Stimulated activated naive CD8-positive, alpha-beta T cell treated with anti-CD3 and anti-CD28 coated beads, Interleukin-15, amount 100 ng/mL, for 72 hours (primary cell): ENCODE data around the gene MYLK4.

Experiments used
- ATAC-seq: fragments of 150-1000 bp; cut with Tn5 transposase; 2 replicates; pipeline ENCODE4 v1.10.0; 2021; ENCODE audit warnings: mild to moderate bottlenecking, moderate library complexity
- DNase-seq, 2 donors: peaks; one replicate each; pipeline ENCODE4 v3.0.0; 2021 to 2022
- H3K27ac Mint-ChIP-seq, 2 donors: one replicate each; pipeline ENCODE4 v1.8.0; 2022; ENCODE audit warnings: mild to moderate bottlenecking in 2 of 2, mixed read lengths in 2 of 2, moderate library complexity in 2 of 2
- H3K27me3 Mint-ChIP-seq: one replicate; pipeline ENCODE4 v1.8.0; 2022; ENCODE audit warnings: mixed read lengths
- H3K4me1 Mint-ChIP-seq: one replicate; pipeline ENCODE4 v1.8.0; 2022; ENCODE audit warnings: mild to moderate bottlenecking, mixed read lengths
- H3K4me3 Mint-ChIP-seq, 2 donors: one replicate each; pipeline ENCODE4 v1.8.0; 2022; ENCODE audit warnings: mild to moderate bottlenecking in 2 of 2, mixed read lengths in 2 of 2, moderate library complexity in 1 of 2
- H3K9me3 Mint-ChIP-seq, 2 donors: one replicate each; pipeline ENCODE4 v1.8.0; 2022; ENCODE audit warnings: mixed read lengths in 2 of 2

MYLK4 gene

DNA sequence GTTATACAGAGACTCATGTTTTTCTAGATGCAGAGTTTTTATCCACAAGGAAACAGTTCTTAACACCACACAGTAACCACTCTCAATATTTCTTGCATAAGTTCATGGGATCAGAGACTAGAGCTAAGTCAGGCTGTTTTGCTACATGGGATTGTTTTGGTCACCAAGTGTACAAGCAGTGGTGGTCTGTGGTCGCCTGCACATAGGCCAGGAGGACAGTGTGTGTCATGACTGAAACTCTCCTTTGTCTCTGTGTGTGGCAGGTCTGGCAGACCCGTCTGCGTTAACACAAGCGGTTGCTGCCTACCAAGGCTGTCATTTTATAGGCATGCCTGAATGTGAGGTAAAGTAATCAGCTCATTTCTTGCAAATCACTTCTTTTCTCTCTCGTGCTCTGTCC lies 33.3 kb upstream of the MYLK4 start:
- Mint-ChIP-seq H3K4me1 (peaks cover 28% of the 10 kb centered on the region), H3K4me3 (no peak overlapping the region), H3K9me3 (no peaks in the 10 kb centered on the region), H3K27me3 (no peaks in the 10 kb centered on the region), H3K27ac (no peak overlapping the region)
- ATAC-seq (no peak), DNase-seq (no peak)

- peak; percentile 37 for ATAC-seq
- H3K27ac Mint-ChIP-seq, result no peak overlapping the region
- no peaks in the 10 kb centered on the region for H3K9me3 Mint-ChIP-seq
Measured at GRCh38 chr6:2783188-2783963, 32.7 kb upstream of the MYLK4 start.

DNA sequence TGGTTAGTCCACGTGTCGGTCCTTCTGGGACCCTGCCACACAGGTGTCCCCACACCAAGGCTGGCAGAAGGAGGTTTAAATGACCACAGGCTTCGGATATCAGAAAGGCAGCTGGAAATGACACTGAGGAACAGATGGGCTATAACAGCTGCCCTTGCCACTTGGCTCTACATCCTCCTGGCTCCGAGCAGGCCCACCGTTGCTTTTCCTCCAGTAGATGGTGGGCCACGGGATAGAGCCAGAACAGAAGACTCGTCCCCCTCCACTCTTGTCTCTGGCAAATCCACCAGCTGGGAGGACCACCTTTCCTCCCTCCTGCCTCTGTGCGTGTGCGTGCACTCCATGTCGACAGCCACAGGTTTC lies 32.1 kb upstream of the MYLK4 start:
- Mint-ChIP-seq H3K4me1 (peaks cover 29% of the 10 kb centered on the region), H3K4me3 (no peak overlapping the region), H3K9me3 (no peaks in the 10 kb centered on the region), H3K27ac (no peak overlapping the region), H3K27me3 (no peaks in the 10 kb centered on the region)
- no peak for ATAC-seq
- no peak for DNase-seq

More at GRCh38 chr6:2783188-2783963, 32.7 kb upstream of the MYLK4 start:
- DNase-seq, result no peak
- Mint-ChIP-seq H3K4me3 (no peak overlapping the region), H3K27me3 (no peaks in the 10 kb centered on the region), H3K4me1 (peaks cover 27% of the 10 kb centered on the region)

- Mint-ChIP-seq H3K27me3 (no peaks in the 10 kb centered on the region), H3K9me3 (no peaks in the 10 kb centered on the region), H3K27ac (no peak overlapping the region), H3K4me1 (peaks cover 33% of the 10 kb centered on the region), H3K4me3 (no peak overlapping the region)
- DNase-seq, result no peak
- ATAC-seq, result no peak
Measured at GRCh38 chr6:2782356-2782708, 31.6 kb upstream of the MYLK4 start.

GRCh38 chr6:2781685-2782355 lies 31.1 kb upstream of the MYLK4 start:
- ATAC-seq, result no peak
- H3K4me1 Mint-ChIP-seq, result peaks cover 33% of the 10 kb centered on the region

GRCh38 chr6:2780102-2780737 lies 29.5 kb upstream of the MYLK4 start:
- ATAC-seq, result no peak
- Mint-ChIP-seq H3K4me3 (no peak overlapping the region), H3K4me1 (peaks cover 36% of the 10 kb centered on the region), H3K27ac (no peak overlapping the region), H3K9me3 (no peaks in the 10 kb centered on the region), H3K27me3 (no peaks in the 10 kb centered on the region)
- no peak for DNase-seq

More at GRCh38 chr6:2781685-2782355, 31.1 kb upstream of the MYLK4 start:
- DNase-seq, result no peak
- H3K27ac Mint-ChIP-seq, result no peak overlapping the region
- H3K4me3 Mint-ChIP-seq, result no peak overlapping the region
- no peaks in the 10 kb centered on the region for H3K9me3 Mint-ChIP-seq
- H3K27me3 Mint-ChIP-seq, result no peaks in the 10 kb centered on the region

DNA sequence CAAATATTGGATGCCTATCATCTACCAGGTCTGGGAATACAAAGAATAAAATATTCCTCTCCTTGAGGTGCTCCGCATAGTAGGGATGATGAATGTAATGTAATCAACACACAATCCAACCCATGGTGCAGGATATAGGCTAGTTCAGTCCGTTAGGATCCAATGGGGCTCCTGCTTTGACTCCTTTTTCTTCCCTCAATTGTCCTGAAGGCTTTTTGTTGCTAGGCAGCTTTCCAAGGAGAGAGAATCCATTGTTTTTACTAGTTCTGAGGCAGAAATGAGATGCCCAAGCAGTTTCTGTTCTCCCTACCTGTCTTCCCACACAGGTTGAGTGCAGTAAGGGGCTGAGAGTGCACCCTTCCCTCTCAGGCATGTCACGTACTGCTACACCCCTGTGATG lies 26.5 kb upstream of the MYLK4 start:
- ATAC-seq (no peak), DNase-seq (no peak)
- Mint-ChIP-seq H3K9me3 (no peaks in the 10 kb centered on the region), H3K27ac (no peak overlapping the region), H3K4me1 (peaks cover 44% of the 10 kb centered on the region), H3K4me3 (no peak overlapping the region), H3K27me3 (no peaks in the 10 kb centered on the region)

DNA sequence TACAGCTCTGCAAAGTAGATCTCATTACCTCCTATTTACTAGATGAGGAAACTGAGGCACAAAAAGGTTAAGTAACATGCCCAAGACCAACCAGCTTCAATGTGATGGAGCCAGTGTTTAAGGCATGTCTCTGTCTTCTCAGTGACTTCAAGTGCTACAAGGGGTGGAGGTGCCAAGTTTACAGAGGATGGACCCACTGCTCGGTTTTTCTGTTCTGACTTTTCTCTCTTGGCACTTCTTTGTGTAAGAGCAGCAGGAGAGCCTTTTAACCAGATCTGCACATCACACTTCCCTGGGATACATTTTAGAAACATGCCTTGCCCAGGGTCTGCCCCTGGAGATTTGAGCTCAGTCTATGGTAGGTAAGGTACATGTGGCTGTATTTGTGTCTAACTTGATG lies 24.3 kb upstream of the MYLK4 start:
- no peaks in the 10 kb centered on the region for H3K9me3 Mint-ChIP-seq
- H3K27me3 Mint-ChIP-seq, result no peaks in the 10 kb centered on the region
- H3K4me1 Mint-ChIP-seq, result peaks cover 57% of the 10 kb centered on the region
- H3K27ac Mint-ChIP-seq, result peak overlapping the region in 1 of 2 donors; percentile 20
- ATAC-seq (no peak), DNase-seq (no peak)
- H3K4me3 Mint-ChIP-seq, result no peak overlapping the region

- H3K27me3 Mint-ChIP-seq, result no peaks in the 10 kb centered on the region
- no peak for ATAC-seq
- DNase-seq, result no peak
- H3K27ac Mint-ChIP-seq, result no peak overlapping the region
- peaks cover 67% of the 10 kb centered on the region for H3K4me1 Mint-ChIP-seq
- no peaks in the 10 kb centered on the region for H3K9me3 Mint-ChIP-seq
- H3K4me3 Mint-ChIP-seq, result no peak overlapping the region
Measured at GRCh38 chr6:2773449-2773848, 22.7 kb upstream of the MYLK4 start.

- Mint-ChIP-seq H3K27ac (no peak overlapping the region), H3K9me3 (no peaks in the 10 kb centered on the region), H3K27me3 (no peaks in the 10 kb centered on the region), H3K4me3 (no peak overlapping the region), H3K4me1 (peaks cover 71% of the 10 kb centered on the region)
- DNase-seq, result no peak
- no peak for ATAC-seq
Measured at GRCh38 chr6:2772840-2773239, 22.1 kb upstream of the MYLK4 start.

DNA sequence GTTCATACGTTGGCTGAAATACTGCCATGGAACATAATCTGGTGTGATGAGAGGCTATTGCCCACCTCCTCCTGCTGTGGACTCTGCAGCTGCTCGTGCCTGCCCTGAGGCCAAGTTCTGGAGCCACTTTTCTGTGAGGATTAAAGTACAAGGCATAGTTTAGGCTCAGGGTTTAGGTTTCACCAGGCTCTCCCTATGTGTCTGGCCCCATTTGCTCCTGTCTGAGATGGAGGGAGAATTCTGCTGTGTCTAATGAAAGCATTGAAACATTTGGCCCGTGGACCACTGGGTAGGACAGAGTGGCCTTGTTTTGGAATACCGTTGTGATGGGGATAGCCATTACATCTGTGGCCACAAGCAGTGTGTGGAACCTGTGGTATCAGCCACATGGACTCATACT lies 20.4 kb upstream of the MYLK4 start:
- no peaks in the 10 kb centered on the region for H3K27me3 Mint-ChIP-seq
- peak; percentile 52 for ATAC-seq
- no peak overlapping the region for H3K4me3 Mint-ChIP-seq
- peaks cover 77% of the 10 kb centered on the region for H3K4me1 Mint-ChIP-seq
- H3K9me3 Mint-ChIP-seq, result no peaks in the 10 kb centered on the region
- no peak for DNase-seq
- H3K27ac Mint-ChIP-seq, result no peak overlapping the region

GRCh38 chr6:2770171-2770570 lies 19.4 kb upstream of the MYLK4 start:
- DNase-seq, result no peak

DNA sequence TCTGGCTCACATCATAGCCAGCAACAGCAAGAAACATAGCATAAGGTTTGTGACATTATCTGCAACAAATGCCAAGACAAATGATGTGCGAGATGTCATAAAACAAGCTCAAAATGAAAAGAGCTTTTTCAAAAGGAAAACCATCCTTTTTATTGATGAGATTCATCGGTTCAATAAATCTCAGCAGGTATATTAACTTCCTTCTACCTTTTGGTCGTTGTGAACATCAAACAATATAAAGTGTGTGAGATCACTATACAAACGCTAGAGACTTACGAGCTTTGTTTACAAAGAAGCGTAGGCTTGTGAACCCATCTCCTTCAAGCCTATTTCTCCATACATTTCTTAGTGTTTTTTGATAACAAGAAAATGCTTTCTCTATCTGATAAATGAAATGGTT lies 18.0 kb upstream of the MYLK4 start:
- no peak for ATAC-seq
- H3K4me1 Mint-ChIP-seq, result peaks cover 71% of the 10 kb centered on the region
- no peak overlapping the region for H3K27ac Mint-ChIP-seq
- no peaks in the 10 kb centered on the region for H3K9me3 Mint-ChIP-seq
- no peak for DNase-seq
- no peaks in the 10 kb centered on the region for H3K27me3 Mint-ChIP-seq
- H3K4me3 Mint-ChIP-seq, result peak overlapping the region; percentile 69 to 81

More at GRCh38 chr6:2770171-2770570, 19.4 kb upstream of the MYLK4 start:
- Mint-ChIP-seq H3K4me3 (peak overlapping the region; percentile 3 to 36), H3K4me1 (peaks cover 74% of the 10 kb centered on the region), H3K9me3 (no peaks in the 10 kb centered on the region), H3K27me3 (no peaks in the 10 kb centered on the region), H3K27ac (no peak overlapping the region)
- ATAC-seq, result no peak

- no peak for DNase-seq
- peaks cover 64% of the 10 kb centered on the region for H3K4me1 Mint-ChIP-seq
- no peak for ATAC-seq
- no peaks in the 10 kb centered on the region for H3K27me3 Mint-ChIP-seq
- peak overlapping the region; percentile 69 to 81 for H3K4me3 Mint-ChIP-seq
- H3K9me3 Mint-ChIP-seq, result no peaks in the 10 kb centered on the region
- H3K27ac Mint-ChIP-seq, result peak overlapping the region; percentile 55 to 74
Measured at GRCh38 chr6:2767657-2768524, 17.2 kb upstream of the MYLK4 start.

DNA sequence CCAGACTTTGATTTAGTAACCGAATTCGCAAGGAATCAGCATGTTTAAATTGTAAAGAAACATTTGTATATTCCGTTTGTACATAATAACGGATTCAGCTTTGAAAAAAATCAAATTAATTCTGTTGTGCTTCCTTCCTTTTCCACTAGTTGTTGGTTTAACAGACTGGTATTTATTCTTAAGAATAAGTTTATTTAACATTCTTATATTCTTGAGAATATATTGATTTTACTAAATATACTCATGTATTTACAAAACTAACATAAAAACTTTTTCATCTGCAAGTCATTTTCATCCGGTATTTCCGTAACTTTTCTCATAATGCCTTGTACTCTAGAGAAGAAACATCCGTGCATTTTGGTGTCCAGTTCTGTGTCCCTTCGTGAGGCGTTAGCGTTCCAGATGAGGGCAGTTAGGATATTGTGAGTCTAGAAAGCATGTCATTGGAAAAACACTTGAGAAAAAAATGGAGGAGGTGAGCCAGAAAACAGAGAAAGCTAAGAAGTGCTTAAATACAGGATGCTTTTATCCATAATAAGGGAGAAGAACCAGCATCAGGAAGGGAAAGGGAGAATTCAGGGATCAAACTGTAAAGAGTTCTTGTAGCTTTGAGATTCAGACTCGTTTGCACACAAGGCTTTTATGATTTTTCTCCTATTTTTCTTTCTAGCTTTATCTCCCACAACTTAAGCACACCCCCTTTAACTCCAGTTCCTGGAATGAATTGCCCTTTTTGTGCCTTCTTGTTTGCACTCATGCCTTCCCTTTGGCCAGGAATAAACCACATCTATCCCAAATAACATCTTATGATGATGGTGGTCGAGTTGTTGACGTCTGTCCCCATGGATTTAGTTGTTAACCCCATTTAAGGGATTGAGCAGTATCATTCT lies 16.3 kb upstream of the MYLK4 start:
- Mint-ChIP-seq H3K27ac (peak overlapping the region; percentile 88 to 91), H3K27me3 (no peaks in the 10 kb centered on the region), H3K4me1 (peaks cover 59% of the 10 kb centered on the region), H3K4me3 (peak overlapping the region; percentile 81 to 91), H3K9me3 (no peaks in the 10 kb centered on the region)
- DNase-seq (no peak), ATAC-seq (no peak)
